Parathyroid adenoma (tissue), 2 donors: ENCODE data around the gene BCL10.
A peak's percentile ranks its signal among the peaks of the same experiment; 100 is the strongest.

Experiments used
- H2AFZ ChIP-seq: fragments of 300-600 bp; sonication (generic); one replicate; pipeline ENCODE4 v1.7.0; 2017; ENCODE audit warnings: antibody characterized with exemption, mild to moderate bottlenecking
- H3K27ac ChIP-seq: fragments of 300-600 bp; sonication (generic); one replicate; pipeline ENCODE4 v1.7.0; 2017
- H3K27me3 ChIP-seq: fragments of 300-600 bp; sonication (generic); one replicate; pipeline ENCODE4 v1.7.0; 2017; ENCODE audit warnings: low read length; ENCODE audit not compliant: control insufficient read depth, insufficient read depth
- H3K36me3 ChIP-seq: fragments of 300-600 bp; sonication (generic); one replicate; pipeline ENCODE4 v1.7.0; 2017; ENCODE audit warnings: low read length; ENCODE audit not compliant: control insufficient read depth, insufficient read depth
- H3K4me1 ChIP-seq: fragments of 300-600 bp; sonication (generic); one replicate; pipeline ENCODE4 v1.7.0; 2017; ENCODE audit warnings: control low read depth
- H3K4me2 ChIP-seq: fragments of 300-600 bp; sonication (generic); one replicate; pipeline ENCODE4 v1.7.0; 2017; ENCODE audit warnings: low read length
- H3K4me3 ChIP-seq: fragments of 300-600 bp; sonication (generic); one replicate; pipeline ENCODE4 v1.7.0; 2017; ENCODE audit warnings: low read depth, low read length
- H3K79me2 ChIP-seq: fragments of 300-600 bp; sonication (generic); one replicate; pipeline ENCODE4 v1.7.0; 2017; ENCODE audit warnings: control low read depth
- H3K9ac ChIP-seq: fragments of 300-600 bp; sonication (generic); one replicate; pipeline ENCODE4 v1.7.0; 2017; ENCODE audit warnings: mild to moderate bottlenecking
- H3K9me3 ChIP-seq: fragments of 300-600 bp; sonication (generic); one replicate; pipeline ENCODE4 v1.7.0; 2017; ENCODE audit warnings: low read length; ENCODE audit not compliant: control insufficient read depth
- CTCF ChIP-seq: fragments of 300-600 bp; sonication (generic); IDR thresholded peaks from one replicate; pipeline ENCODE4 v1.7.0; 2017; ENCODE audit warnings: antibody characterized with exemption, mild to moderate bottlenecking
- donor health status: primary hyperparathyroidism.

Gene BCL10

GRCh38 chr1:85268801-85269585, 7.4 kb downstream of the BCL10 start:
- no peaks in the 10 kb centered on the region for H3K9me3 ChIP-seq
- H3K4me2 ChIP-seq: no peak overlapping the region
- H3K4me3 ChIP-seq: no peak overlapping the region
- H3K9ac ChIP-seq: no peak overlapping the region
- no peak overlapping the region for H2AFZ ChIP-seq
- H3K27me3 ChIP-seq: no peaks in the 10 kb centered on the region
- no peaks in the 10 kb centered on the region for H3K36me3 ChIP-seq
- no peaks in the 10 kb centered on the region for H3K4me1 ChIP-seq
- H3K27ac ChIP-seq: no peak overlapping the region
- no peak for TF ChIP-seq CTCF
- peaks cover 3% of the 10 kb centered on the region for H3K79me2 ChIP-seq

DNA sequence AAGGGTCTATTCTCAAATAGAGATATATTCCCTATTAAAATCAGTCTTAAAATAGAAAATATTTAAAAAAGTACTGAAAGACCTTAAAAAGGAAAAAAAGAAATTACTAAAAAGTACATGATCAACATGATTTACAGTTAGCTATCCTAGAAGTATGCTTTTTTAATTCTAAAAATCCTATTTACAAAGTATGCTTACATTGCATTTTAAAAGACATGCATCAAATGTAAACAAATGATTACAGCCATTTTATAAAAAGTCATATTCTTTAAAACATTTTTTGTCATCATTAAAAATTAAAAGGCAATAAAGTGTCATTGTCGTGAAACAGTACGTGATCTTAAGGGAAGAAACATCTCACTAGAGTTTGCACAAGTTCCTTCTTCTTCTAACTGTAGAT, 9.1 kb downstream of the BCL10 start:
- Histone ChIP-seq H2AFZ (no peak overlapping the region), H3K36me3 (no peaks in the 10 kb centered on the region), H3K27me3 (no peaks in the 10 kb centered on the region), H3K4me3 (no peak overlapping the region), H3K4me1 (no peaks in the 10 kb centered on the region), H3K9ac (no peak overlapping the region), H3K27ac (no peak overlapping the region), H3K4me2 (no peak overlapping the region), H3K9me3 (no peaks in the 10 kb centered on the region), H3K79me2 (peaks cover 3% of the 10 kb centered on the region)
- TF ChIP-seq CTCF: no peak

DNA sequence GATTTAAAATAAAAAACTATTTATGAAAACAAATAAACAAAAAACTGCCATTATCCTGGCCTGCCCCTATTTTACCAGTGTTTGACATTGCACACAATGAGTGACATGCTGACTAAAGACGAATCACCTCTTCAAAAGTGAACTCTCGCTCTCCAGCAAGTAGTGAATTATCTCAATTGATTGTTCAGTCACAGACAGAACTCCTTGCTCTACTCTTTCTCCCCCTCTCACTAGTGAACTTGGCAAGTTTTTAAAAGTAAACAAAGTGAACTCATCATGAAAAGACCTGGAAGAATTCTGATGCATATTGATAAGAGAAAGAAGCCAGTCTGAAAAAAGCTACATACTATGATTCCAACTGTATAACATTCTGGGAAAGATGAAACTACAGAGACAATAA, 12.3 kb downstream of the BCL10 start:
- Histone ChIP-seq H3K4me3 (no peak overlapping the region), H3K4me2 (no peak overlapping the region), H3K27me3 (no peaks in the 10 kb centered on the region), H3K27ac (no peak overlapping the region), H3K9ac (no peak overlapping the region), H3K36me3 (no peaks in the 10 kb centered on the region), H3K9me3 (no peaks in the 10 kb centered on the region), H2AFZ (no peak overlapping the region), H3K79me2 (no peaks in the 10 kb centered on the region), H3K4me1 (no peaks in the 10 kb centered on the region)
- no peak for TF ChIP-seq CTCF

DNA sequence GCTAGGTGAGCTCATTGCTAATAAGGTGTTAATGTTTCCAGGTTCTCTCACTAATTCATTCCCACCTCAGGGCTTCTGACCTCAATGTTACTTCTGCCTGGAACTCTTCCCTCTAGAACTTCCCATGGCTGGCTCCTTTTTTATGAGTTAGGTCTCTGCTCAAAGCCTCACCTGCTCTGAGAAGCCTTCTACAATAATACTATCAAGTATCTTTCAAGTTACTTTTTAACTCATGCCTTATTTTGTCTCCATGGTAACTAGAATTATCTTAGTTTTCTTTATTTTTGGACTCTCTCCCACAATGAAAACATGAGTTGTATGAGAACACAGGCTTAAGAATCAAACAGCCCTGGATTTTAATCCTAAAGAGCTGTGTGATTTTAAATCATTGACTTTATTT, 13.4 kb downstream of the BCL10 start:
- no peak for TF ChIP-seq CTCF
- Histone ChIP-seq H2AFZ (no peak overlapping the region), H3K79me2 (peaks cover 2% of the 10 kb centered on the region), H3K27ac (no peak overlapping the region), H3K4me2 (no peak overlapping the region), H3K9me3 (no peaks in the 10 kb centered on the region), H3K36me3 (no peaks in the 10 kb centered on the region), H3K4me3 (no peak overlapping the region), H3K27me3 (no peaks in the 10 kb centered on the region), H3K9ac (no peak overlapping the region), H3K4me1 (no peaks in the 10 kb centered on the region)

- Histone ChIP-seq H3K4me1 (no peaks in the 10 kb centered on the region), H3K9me3 (no peaks in the 10 kb centered on the region), H3K4me3 (peak overlapping the region; percentile 86), H2AFZ (peak overlapping the region; percentile 86), H3K27ac (peak overlapping the region; percentile 72), H3K9ac (no peak overlapping the region), H3K36me3 (no peaks in the 10 kb centered on the region), H3K79me2 (peaks cover 2% of the 10 kb centered on the region), H3K27me3 (no peaks in the 10 kb centered on the region), H3K4me2 (peak overlapping the region; percentile 25)
- TF ChIP-seq CTCF: no peak
Measured at GRCh38 chr1:85259912-85260274, 16.5 kb downstream of the BCL10 start.
